B cell (primary cell): ENCODE measurements around the gene CST6. TPM values are rescaled to one million over a fixed set of nuclear protein-coding genes. Genes with fewer than 3 reads are reported as not detected.

ENCODE experiments used
- ATAC-seq: fragments of 200-7000 bp; cut with Tn5 transposase; one replicate; pipeline ENCODE4 v1.10.0; 2021; ENCODE audit warnings: low read depth, mild to moderate bottlenecking, moderate number of reproducible peaks, moderate library complexity
- CTCF ChIA-PET: fragments of 350-600 bp; sonication (Branson Sonifier 250); formaldehyde crosslinking; loops from one replicate; lab custom pipeline; 2021; ENCODE audit warnings: antibody characterized with exemption, inconsistent platforms; lab: Charles Lee
- POLR2A ChIA-PET: fragments of 350-600 bp; sonication (Branson Sonifier 250); formaldehyde crosslinking; loops from one replicate; lab custom pipeline; 2021; ENCODE audit warnings: antibody characterized with exemption; lab: Charles Lee
- DNase-seq: peaks from one replicate; pipeline ENCODE4 v3.0.0; 2013
- H2AFZ ChIP-seq: 2 replicates; pipeline ENCODE4 v1.6.1; 2012; ENCODE audit warnings: mild to moderate bottlenecking, low read depth, low read length; ENCODE audit not compliant: insufficient read depth, poor library complexity, severe bottlenecking
- H3K27ac ChIP-seq, 2 donors: 1 replicate in 1 of 2; 2 replicates in 1 of 2; pipeline ENCODE4 v1.5.1; 2012 to 2013; ENCODE audit warnings: low read length in 2 of 2, mild to moderate bottlenecking in 2 of 2, moderate library complexity in 1 of 2
- H3K27me3 ChIP-seq, 4 experiments: fragments of 200-600 bp in 1 of 4; sonication (generic) in 1 of 4; replicated peaks in 1 of 4; 1 replicate in 2 of 4; 2 replicates in 2 of 4; pipeline versions ENCODE4 v1.6.1 to v1.7.0; 2013 to 2016; ENCODE audit warnings: low read length in 3 of 4, mild to moderate bottlenecking in 2 of 4, mixed read lengths in 1 of 4, moderate library complexity in 1 of 4; ENCODE audit not compliant: insufficient read depth in 4 of 4, control insufficient read depth in 3 of 4; ENCODE audit errors: control extremely low read depth in 1 of 4
- H3K36me3 ChIP-seq, 2 experiments: replicated peaks in 1 of 2; 1 replicate in 1 of 2; 2 replicates in 1 of 2; pipeline versions ENCODE4 v1.6.1 to v1.7.1; 2013; ENCODE audit warnings: low read length in 1 of 2; ENCODE audit not compliant: insufficient read depth in 2 of 2, control insufficient read depth in 1 of 2; ENCODE audit errors: control extremely low read depth in 1 of 2, extremely low read depth in 1 of 2
- H3K4me1 ChIP-seq, 2 donors: fragments of 200-600 bp in 1 of 2; sonication (generic) in 1 of 2; 1 replicate in 1 of 2; 2 replicates in 1 of 2; pipeline versions ENCODE4 v1.5.1 to v1.6.1; 2013 to 2017; ENCODE audit warnings: low read length in 2 of 2; ENCODE audit not compliant: control insufficient read depth in 2 of 2, insufficient read depth in 2 of 2
- H3K4me2 ChIP-seq: replicated peaks from 2 replicates; pipeline ENCODE3; 2012; ENCODE audit warnings: mild to moderate bottlenecking, low read depth, low read length; ENCODE audit not compliant: poor library complexity, severe bottlenecking
- H3K4me3 ChIP-seq, 5 experiments: fragments of 200-600 bp in 1 of 5; sonication (generic) in 1 of 5; 1 replicate in 3 of 5; 2 replicates in 2 of 5; pipeline versions ENCODE4 v1.5.1 to v1.7.0; 2011 to 2016; ENCODE audit warnings: low read length in 4 of 5, mild to moderate bottlenecking in 4 of 5, low read depth in 2 of 5, control low read depth in 1 of 5, moderate library complexity in 1 of 5; ENCODE audit not compliant: insufficient read depth in 1 of 5; ENCODE audit errors: control extremely low read depth in 1 of 5, extremely low read depth in 1 of 5
- H3K79me2 ChIP-seq: fragments of 200-600 bp; sonication (generic); one replicate; pipeline ENCODE4 v1.6.0; 2016; ENCODE audit warnings: low read length; ENCODE audit not compliant: control insufficient read depth, insufficient read depth
- H3K9ac ChIP-seq: fragments of 200-600 bp; sonication (generic); 2 replicates; pipeline ENCODE4 v1.6.1; 2017; ENCODE audit warnings: mild to moderate bottlenecking, low read length, moderate library complexity
- H3K9me3 ChIP-seq, 3 donors: one replicate each; pipeline versions ENCODE4 v1.6.1 to v1.7.1; 2013; ENCODE audit warnings: low read length in 2 of 3; ENCODE audit not compliant: control insufficient read depth in 2 of 3, insufficient read depth in 1 of 3; ENCODE audit errors: control extremely low read depth in 1 of 3
- H4K20me1 ChIP-seq: 2 replicates; pipeline ENCODE4 v1.6.0; 2012; ENCODE audit warnings: mild to moderate bottlenecking, low read length; ENCODE audit not compliant: insufficient read depth, control insufficient read depth, poor library complexity, severe bottlenecking
- H3K27ac Mint-ChIP-seq: one replicate; pipeline ENCODE4 v1.8.0; 2021; ENCODE audit warnings: mixed read lengths
- H3K27me3 Mint-ChIP-seq: one replicate; pipeline ENCODE4 v1.8.0; 2021; ENCODE audit warnings: mixed read lengths
- H3K4me1 Mint-ChIP-seq: one replicate; pipeline ENCODE4 v1.8.0; 2021; ENCODE audit warnings: mixed read lengths
- H3K4me3 Mint-ChIP-seq: one replicate; pipeline ENCODE4 v1.8.0; 2021; ENCODE audit warnings: mixed read lengths
- H3K9me3 Mint-ChIP-seq: one replicate; pipeline ENCODE4 v1.8.0; 2022; ENCODE audit warnings: mixed read lengths; ENCODE audit not compliant: insufficient read depth
- CTCF ChIP-seq: fragments of 200-600 bp; IDR thresholded peaks from one replicate; pipeline ENCODE4 v1.8.0; 2022; ENCODE audit warnings: antibody characterized with exemption, mild to moderate bottlenecking
- EZH2 ChIP-seq: IDR thresholded peaks from 2 replicates; pipeline ENCODE4 v1.6.1; 2012; ENCODE audit warnings: borderline replicate concordance, low read depth, mild to moderate bottlenecking, moderate library complexity, low read length; ENCODE audit not compliant: insufficient read depth, poor library complexity, severe bottlenecking
- WGBS: methylation state at CpG from one replicate; pipeline ENCODE4 v1.1.5; 2013; ENCODE audit warnings: missing lambda C conversion rate; ENCODE audit not compliant: insufficient coverage; 5-methylcytosine and 5-hydroxymethylcytosine counted together
- intact Hi-C: fragments of 100-400 bp; cut with micrococcal nuclease; formaldehyde crosslinking; loops from one replicate; pipeline ENCODE4 v1.10.0; 2022
- polyA plus RNA-seq: library from polyadenylated mRNA; depleted of rRNA; stranded (reverse); fragments of >200 nt; gene quantifications from 2 replicates; pipeline ENCODE4 v1.2.3, GENCODE V29; 2012
- total RNA-seq, 2 donors: library from RNA; stranded (reverse); fragments of 120-200 nt in 1 of 2; gene quantifications; 1 replicate in 1 of 2; 2 replicates in 1 of 2; pipeline versions ENCODE4 v1.2.3 to v1.2.4, GENCODE V29; 2013 to 2022

CST6 gene
- total and polyA plus RNA-seq, 2 donors (not counting 1 experiment from before 2014, with no cell fraction given), result not detected

- DNase-seq (no peak), ATAC-seq (no peak)
- H3K4me2 ChIP-seq, result no peak overlapping the region
- TF ChIP-seq EZH2, result no peak
- no peak for TF ChIP-seq CTCF
- no peak overlapping the region for H3K4me3 ChIP-seq
- no peak overlapping the region for H3K27ac ChIP-seq
- Mint-ChIP-seq H3K9me3 (no peaks in the 10 kb centered on the region), H3K4me3 (no peak overlapping the region), H3K27me3 (no peaks in the 10 kb centered on the region), H3K27ac (no peak overlapping the region), H3K4me1 (no peaks in the 10 kb centered on the region)
- POLR2A ChIA-PET, result no interaction called here
- peaks cover 0 to 11% of the 10 kb centered on the region in 2 experiments for H3K36me3 ChIP-seq
- H3K4me1 ChIP-seq, result no peaks in the 10 kb centered on the region
- no peaks in the 10 kb centered on the region for H4K20me1 ChIP-seq
- intact Hi-C loops, result no loop called here
- H3K79me2 ChIP-seq, result no peaks in the 10 kb centered on the region
- CTCF ChIA-PET, result interaction anchor here (1.0 to 11.9 kb wide), 3 partner anchors 94 to 154 kb away, joined by 3 to 144 read pairs (median 6); partner anchors contain the start of gene FIBP
- H3K9ac ChIP-seq, result no peak overlapping the region
- H3K27me3 ChIP-seq, result no peaks in the 10 kb centered on the region
- WGBS, result 93% methylated on average over 16 of the region's 22 CpGs
- no peaks in the 10 kb centered on the region for H3K9me3 ChIP-seq
- H2AFZ ChIP-seq, result no peak overlapping the region
Measured at GRCh38 chr11:65982824-65983588, 28.8 kb upstream of the CST6 start.

- H3K9me3 ChIP-seq, result no peaks in the 10 kb centered on the region
- POLR2A ChIA-PET, result no interaction called here
- H3K4me3 ChIP-seq, result no peak overlapping the region
- CTCF ChIA-PET, result interaction anchor here (0.6 to 11.9 kb wide), 4 partner anchors 85 to 154 kb away, joined by 3 to 144 read pairs (median 4); partner anchors contain the start of gene FIBP
- H3K4me2 ChIP-seq, result no peak overlapping the region
- H3K79me2 ChIP-seq, result no peaks in the 10 kb centered on the region
- no peak overlapping the region for H2AFZ ChIP-seq
- 95% methylated on average over 5 of the region's 5 CpGs for WGBS
- H3K27ac ChIP-seq, result no peak overlapping the region
- no peaks in the 10 kb centered on the region for H4K20me1 ChIP-seq
- H3K9ac ChIP-seq, result no peak overlapping the region
- H3K27me3 ChIP-seq, result no peaks in the 10 kb centered on the region
- no peak for ATAC-seq
- peaks cover 0 to 9% of the 10 kb centered on the region in 2 experiments for H3K36me3 ChIP-seq
- TF ChIP-seq CTCF, result no peak
- TF ChIP-seq EZH2, result no peak
- H3K27me3 Mint-ChIP-seq, result no peaks in the 10 kb centered on the region
- intact Hi-C loops, result no loop called here
- H3K4me1 Mint-ChIP-seq, result no peaks in the 10 kb centered on the region
- H3K4me3 Mint-ChIP-seq, result no peak overlapping the region
- H3K9me3 Mint-ChIP-seq, result no peaks in the 10 kb centered on the region
- no peak overlapping the region for H3K27ac Mint-ChIP-seq
- H3K4me1 ChIP-seq, result no peaks in the 10 kb centered on the region
- no peak for DNase-seq
Measured at GRCh38 chr11:65983589-65983987, 28.2 kb upstream of the CST6 start.
